Keratinocyte (primary cell): ENCODE data around the gene NXT2. TPM values are rescaled to one million over a fixed set of nuclear protein-coding genes. Genes with fewer than 3 reads are reported as not detected.

Source experiments
- DNase-seq: peaks from one replicate; pipeline ENCODE4 v3.0.0-alpha.2; 2011; ENCODE audit warnings: low read depth, missing footprints, low spot score
- FAIRE-seq: peaks from 2 replicates; lab custom pipeline; 2011; peaks lifted over from hg19 to GRCh38; lab: Jason Lieb, UNC
- H2AFZ ChIP-seq: 2 replicates; pipeline ENCODE4 v1.6.0; 2012; ENCODE audit warnings: low read length, control low read depth, inconsistent platforms; ENCODE audit not compliant: control insufficient read depth
- H3K27ac ChIP-seq: 2 replicates; pipeline ENCODE4 v1.5.1; 2011; ENCODE audit warnings: low read length; ENCODE audit not compliant: control insufficient read depth, insufficient read depth
- H3K27me3 ChIP-seq: 3 replicates; pipeline ENCODE4 v1.6.0; 2011; ENCODE audit warnings: low read length; ENCODE audit not compliant: control insufficient read depth, insufficient read depth; ENCODE audit errors: extremely low read depth
- H3K36me3 ChIP-seq, 2 experiments: 2 replicates in 1 of 2; 3 replicates in 1 of 2; pipeline ENCODE4 v1.5.1; 2011; ENCODE audit warnings: low read length in 2 of 2, mild to moderate bottlenecking in 1 of 2; ENCODE audit not compliant: control insufficient read depth in 2 of 2, insufficient read depth in 2 of 2; ENCODE audit errors: extremely low read depth in 1 of 2
- H3K4me1 ChIP-seq: 3 replicates; pipeline ENCODE4 v1.5.1; 2011; ENCODE audit warnings: low read length; ENCODE audit not compliant: control insufficient read depth, insufficient read depth; ENCODE audit errors: extremely low read depth
- H3K4me2 ChIP-seq: 3 replicates; pipeline ENCODE4 v1.6.0; 2011; ENCODE audit warnings: low read depth, low read length; ENCODE audit not compliant: control insufficient read depth, insufficient read depth; ENCODE audit errors: extremely low read depth
- H3K4me3 ChIP-seq, 3 experiments: fragments of 200-600 bp in 1 of 3; sonication (generic) in 1 of 3; 2 replicates in 2 of 3; 3 replicates in 1 of 3; pipeline ENCODE4 v1.5.1; 2011 to 2016; ENCODE audit warnings: low read length in 3 of 3, mild to moderate bottlenecking in 3 of 3, control low read depth in 2 of 3, inconsistent platforms in 1 of 3, low read depth in 1 of 3, mixed read lengths in 1 of 3, mixed run types in 1 of 3, moderate library complexity in 1 of 3; ENCODE audit not compliant: control insufficient read depth in 2 of 3, insufficient read depth in 2 of 3; ENCODE audit errors: extremely low read depth in 1 of 3
- H3K79me2 ChIP-seq: 2 replicates; pipeline ENCODE4 v1.6.0; 2012; ENCODE audit warnings: low read length; ENCODE audit not compliant: control insufficient read depth, insufficient read depth
- H3K9ac ChIP-seq: 3 replicates; pipeline ENCODE4 v1.6.0; 2011; ENCODE audit warnings: low read length; ENCODE audit not compliant: control insufficient read depth, insufficient read depth; ENCODE audit errors: extremely low read depth
- H3K9me1 ChIP-seq: 3 replicates; pipeline ENCODE4 v1.6.0; 2011; ENCODE audit warnings: low read length; ENCODE audit not compliant: control insufficient read depth, insufficient read depth; ENCODE audit errors: extremely low read depth
- H3K9me3 ChIP-seq: 2 replicates; pipeline ENCODE4 v1.5.1; 2012; ENCODE audit warnings: low read depth, low read length; ENCODE audit not compliant: control insufficient read depth
- H4K20me1 ChIP-seq: 3 replicates; pipeline ENCODE4 v1.6.0; 2011; ENCODE audit warnings: low read length; ENCODE audit not compliant: control insufficient read depth, insufficient read depth; ENCODE audit errors: extremely low read depth
- CTCF ChIP-seq, 3 experiments: IDR thresholded peaks in 1 of 3; conservative IDR thresholded peaks in 1 of 3; optimal IDR thresholded peaks in 1 of 3; 2 replicates in 2 of 3; 3 replicates in 1 of 3; pipeline versions ENCODE3 to v1.5.1; 2011; ENCODE audit warnings: low read length in 3 of 3, mild to moderate bottlenecking in 3 of 3, moderate library complexity in 2 of 3, control low read depth in 1 of 3, inconsistent platforms in 1 of 3; ENCODE audit not compliant: insufficient read depth in 2 of 3; ENCODE audit errors: extremely low read depth in 1 of 3
- EZH2 ChIP-seq: IDR thresholded peaks from one replicate; pipeline ENCODE4 v1.6.1; 2012; ENCODE audit warnings: inconsistent platforms, mild to moderate bottlenecking, low read length, moderate library complexity
- dilution Hi-C: fragments of 300-500 bp; cut with MboI; formaldehyde crosslinking; loops from one replicate; pipeline ENCODE4 v1.7.0; 2020; ENCODE audit warnings: low sequenced_read_pairs; ENCODE audit not compliant: extremely low pct_ligation_motif_present
- polyA plus RNA-seq, 5 experiments: library from polyadenylated mRNA; depleted of rRNA in 3 of 5; stranded (reverse) in 3 of 5; stranded (forward) in 1 of 5; unstranded in 1 of 5; fragments of >200 nt; gene quantifications; 1 replicate in 1 of 5; 2 replicates in 3 of 5; 3 replicates in 1 of 5; pipeline versions ENCODE4 v1.2.1 to v1.2.3, GENCODE V29; 2011 to 2012; ENCODE audit warnings: missing spikeins in 2 of 5, low read depth in 1 of 5, low replicate concordance in 1 of 5

Gene NXT2
- polyA plus RNA-seq, 1 donor (not counting 4 experiments of a cell fraction or from before 2014, with no cell fraction given), result 7.7 TPM

- no peak overlapping the region for H3K4me3 ChIP-seq
- H3K27ac ChIP-seq, result no peak overlapping the region
- no peaks in the 10 kb centered on the region for H3K4me1 ChIP-seq
- H3K27me3 ChIP-seq, result peaks cover 9% of the 10 kb centered on the region
- H3K9ac ChIP-seq, result no peak overlapping the region
- dilution Hi-C loops, result no loop called here
- no peaks in the 10 kb centered on the region for H3K9me1 ChIP-seq
- H2AFZ ChIP-seq, result no peak overlapping the region
- no peaks in the 10 kb centered on the region for H4K20me1 ChIP-seq
- H3K4me2 ChIP-seq, result no peak overlapping the region
- no peaks in the 10 kb centered on the region for H3K9me3 ChIP-seq
- DNase-seq, result no peak
- no peaks in the 10 kb centered on the region for H3K36me3 ChIP-seq
- no peak for FAIRE-seq
- no peaks in the 10 kb centered on the region for H3K79me2 ChIP-seq
- TF ChIP-seq EZH2 (no peak), CTCF (optimal IDR thresholded peaks at IDR 0.05 in 1 of 3, IDR thresholded peaks at IDR 0.05 in 1 of 3, conservative IDR thresholded peaks at IDR 0.05 in 1 of 3; ENCODE audit: extremely low read depth in 1 of 3, insufficient read depth in 2 of 3, low read length in 3 of 3) (no peak)
Measured at GRCh38 chrX:109577055-109577454, 40.4 kb downstream of the NXT2 start.

GRCh38 chrX:109578916-109579315, 42.3 kb downstream of the NXT2 start:
- no peaks in the 10 kb centered on the region for H4K20me1 ChIP-seq
- H3K4me3 ChIP-seq, result no peak overlapping the region
- H3K79me2 ChIP-seq, result no peaks in the 10 kb centered on the region
- H3K27ac ChIP-seq, result no peak overlapping the region
- H3K4me2 ChIP-seq, result no peak overlapping the region
- no peak overlapping the region for H3K9ac ChIP-seq
- peaks cover 9% of the 10 kb centered on the region for H3K27me3 ChIP-seq
- H3K9me1 ChIP-seq, result no peaks in the 10 kb centered on the region
- H3K36me3 ChIP-seq, result no peaks in the 10 kb centered on the region
- dilution Hi-C loops, result no loop called here
- FAIRE-seq (no peak), DNase-seq (no peak)
- H2AFZ ChIP-seq, result no peak overlapping the region
- TF ChIP-seq EZH2 (no peak), CTCF (optimal IDR thresholded peaks at IDR 0.05 in 1 of 3, IDR thresholded peaks at IDR 0.05 in 1 of 3, conservative IDR thresholded peaks at IDR 0.05 in 1 of 3; ENCODE audit: extremely low read depth in 1 of 3, insufficient read depth in 2 of 3, low read length in 3 of 3) (no peak)
- H3K9me3 ChIP-seq, result no peaks in the 10 kb centered on the region
- H3K4me1 ChIP-seq, result no peaks in the 10 kb centered on the region
